ENCODE results near the gene TRMO.
A peak's percentile ranks its signal among the peaks of the same experiment; 100 is the strongest.

The TRMO gene

DNA sequence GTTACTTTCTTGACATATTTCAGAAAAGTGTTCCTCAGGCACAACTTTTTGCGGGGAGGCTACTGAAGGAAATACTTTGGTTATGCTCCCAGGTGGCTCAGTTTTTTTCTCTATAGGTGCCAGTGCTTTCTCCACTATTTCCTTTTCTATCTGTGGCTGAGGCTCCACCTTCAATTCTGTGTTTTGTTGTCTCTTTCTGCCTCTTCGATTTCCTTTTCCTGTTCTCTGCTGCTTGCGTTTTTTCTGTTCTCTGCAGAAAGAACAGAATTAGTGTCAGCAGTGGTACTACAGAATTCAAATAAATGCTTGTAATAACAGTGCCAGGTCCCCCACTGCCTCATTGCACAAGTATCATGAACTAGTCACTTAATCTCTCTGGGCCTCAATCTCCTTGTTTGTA lies 8.7 kb upstream of the TRMO start:
- H3K4me3 ChIP-seq (ENCODE audit: low read depth, low read length): no peak overlapping the region
- in situ Hi-C loops (cut with HindIII; ENCODE audit: low sequenced_read_pairs): no loop called here
- no peak for DNase-seq (ENCODE audit: low read depth)
- TF ChIP-seq, protein P1, sequence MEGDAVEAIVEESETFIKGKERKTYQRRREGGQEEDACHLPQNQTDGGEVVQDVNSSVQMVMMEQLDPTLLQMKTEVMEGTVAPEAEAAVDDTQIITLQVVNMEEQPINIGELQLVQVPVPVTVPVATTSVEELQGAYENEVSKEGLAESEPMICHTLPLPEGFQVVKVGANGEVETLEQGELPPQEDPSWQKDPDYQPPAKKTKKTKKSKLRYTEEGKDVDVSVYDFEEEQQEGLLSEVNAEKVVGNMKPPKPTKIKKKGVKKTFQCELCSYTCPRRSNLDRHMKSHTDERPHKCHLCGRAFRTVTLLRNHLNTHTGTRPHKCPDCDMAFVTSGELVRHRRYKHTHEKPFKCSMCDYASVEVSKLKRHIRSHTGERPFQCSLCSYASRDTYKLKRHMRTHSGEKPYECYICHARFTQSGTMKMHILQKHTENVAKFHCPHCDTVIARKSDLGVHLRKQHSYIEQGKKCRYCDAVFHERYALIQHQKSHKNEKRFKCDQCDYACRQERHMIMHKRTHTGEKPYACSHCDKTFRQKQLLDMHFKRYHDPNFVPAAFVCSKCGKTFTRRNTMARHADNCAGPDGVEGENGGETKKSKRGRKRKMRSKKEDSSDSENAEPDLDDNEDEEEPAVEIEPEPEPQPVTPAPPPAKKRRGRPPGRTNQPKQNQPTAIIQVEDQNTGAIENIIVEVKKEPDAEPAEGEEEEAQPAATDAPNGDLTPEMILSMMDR (IDR thresholded peaks at IDR 0.05; ENCODE audit: low read depth, low read length, missing control alignments): no peak

DNA sequence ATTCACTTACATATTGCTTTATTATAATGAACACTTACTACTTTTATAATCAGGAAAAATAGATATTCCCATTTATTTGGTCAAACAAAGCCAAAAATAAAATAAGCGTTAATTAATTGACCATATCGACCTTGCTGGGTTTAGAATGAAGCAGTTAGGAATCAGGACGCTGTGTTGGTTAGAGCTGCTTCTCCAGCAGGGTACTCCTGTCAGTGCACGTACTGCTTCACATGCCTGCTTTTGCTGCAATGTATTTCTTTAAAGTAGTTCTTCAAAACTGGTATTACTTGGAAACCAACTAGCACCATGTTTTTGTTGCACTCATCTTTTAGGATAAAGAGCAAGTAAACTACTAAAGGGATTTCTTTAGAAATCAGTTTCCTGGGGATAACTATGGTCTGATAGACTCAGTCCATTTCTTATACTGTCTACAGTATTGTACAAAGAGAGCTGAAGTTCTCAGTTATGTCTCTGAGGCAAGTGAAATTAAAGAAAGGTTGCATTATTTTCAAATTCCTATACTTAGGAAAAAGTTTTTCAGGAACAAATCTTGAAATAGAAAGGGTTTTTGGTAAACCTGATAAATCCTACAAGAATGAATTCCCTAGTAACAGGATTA lies 6.8 kb upstream of the TRMO start:
- DNase-seq (ENCODE audit: low read depth): no peak
- no peak overlapping the region for H3K4me3 ChIP-seq (ENCODE audit: low read depth, low read length)
- in situ Hi-C loops (cut with HindIII; ENCODE audit: low sequenced_read_pairs): no loop called here
- TF ChIP-seq, protein P1 (IDR thresholded peaks at IDR 0.05; ENCODE audit: low read depth, low read length, missing control alignments): no peak

DNA sequence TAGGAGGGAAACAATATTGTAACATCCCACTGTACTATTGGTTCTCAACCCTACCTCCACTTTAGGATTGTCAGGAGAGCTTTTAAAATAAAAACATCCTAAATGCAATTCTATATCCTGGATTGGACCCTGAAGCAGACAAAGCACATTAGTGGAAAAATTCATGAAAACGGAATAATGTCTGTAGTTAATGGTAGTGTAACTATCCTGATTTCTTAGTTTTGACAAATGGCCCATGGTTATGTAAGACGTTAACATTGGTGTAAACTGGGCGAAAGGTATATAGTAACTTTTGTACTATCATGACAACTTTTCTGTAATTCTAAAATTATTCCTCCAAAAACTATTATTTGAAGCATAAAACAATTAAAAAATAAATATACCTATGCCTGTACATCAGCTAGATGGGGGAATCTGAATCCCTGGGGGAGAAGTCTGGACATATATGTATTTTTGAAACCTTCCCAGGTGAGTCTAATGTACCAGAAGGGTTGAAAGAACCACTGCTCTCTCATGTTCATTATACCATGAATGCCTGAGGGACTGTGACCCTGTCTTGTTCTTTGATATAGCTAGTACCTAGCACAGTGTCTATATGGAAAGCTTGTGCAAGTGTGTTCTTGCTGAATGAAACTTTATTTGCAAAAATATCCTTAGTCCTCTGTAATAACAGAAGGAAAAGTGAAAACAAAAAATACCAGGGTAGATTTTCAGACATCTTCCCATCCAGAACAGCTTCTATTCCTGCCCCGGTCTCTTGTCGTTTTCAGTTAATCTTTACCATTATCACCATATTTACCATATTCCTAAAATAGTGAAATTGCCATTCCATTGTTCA lies 3.4 kb upstream of the TRMO start:
- no peak overlapping the region for H3K4me3 ChIP-seq (ENCODE audit: low read depth, low read length)
- DNase-seq (ENCODE audit: low read depth): no peak
- in situ Hi-C loops (cut with HindIII; ENCODE audit: low sequenced_read_pairs): no loop called here
- TF ChIP-seq, protein P1 (IDR thresholded peaks at IDR 0.05; ENCODE audit: low read depth, low read length, missing control alignments): no peak

DNA sequence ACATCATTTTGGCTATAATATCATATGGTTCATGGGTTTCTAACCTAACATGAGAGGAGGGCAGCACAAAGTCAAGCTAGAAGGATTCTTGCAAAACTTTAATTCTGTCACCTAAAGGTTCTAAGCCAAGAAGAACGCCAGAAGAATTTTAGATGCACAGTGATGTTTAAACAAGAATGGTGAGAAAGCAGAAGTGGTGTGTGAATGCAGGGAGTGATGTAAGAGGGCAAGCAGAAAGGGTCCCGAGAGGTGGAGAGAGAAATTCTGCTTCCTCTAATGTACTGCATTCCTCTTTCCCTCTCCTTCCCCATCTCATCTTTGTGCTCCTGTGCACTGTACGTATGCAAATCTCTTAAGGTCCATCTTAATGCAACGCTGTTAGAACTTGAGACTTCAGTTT lies 2.1 kb upstream of the TRMO start:
- DNase-seq (ENCODE audit: low read depth): no peak
- TF ChIP-seq, protein P1 (IDR thresholded peaks at IDR 0.05; ENCODE audit: low read depth, low read length, missing control alignments): no peak
- in situ Hi-C loops (cut with HindIII; ENCODE audit: low sequenced_read_pairs): no loop called here
- H3K4me3 ChIP-seq (ENCODE audit: low read depth, low read length): no peak overlapping the region

DNA sequence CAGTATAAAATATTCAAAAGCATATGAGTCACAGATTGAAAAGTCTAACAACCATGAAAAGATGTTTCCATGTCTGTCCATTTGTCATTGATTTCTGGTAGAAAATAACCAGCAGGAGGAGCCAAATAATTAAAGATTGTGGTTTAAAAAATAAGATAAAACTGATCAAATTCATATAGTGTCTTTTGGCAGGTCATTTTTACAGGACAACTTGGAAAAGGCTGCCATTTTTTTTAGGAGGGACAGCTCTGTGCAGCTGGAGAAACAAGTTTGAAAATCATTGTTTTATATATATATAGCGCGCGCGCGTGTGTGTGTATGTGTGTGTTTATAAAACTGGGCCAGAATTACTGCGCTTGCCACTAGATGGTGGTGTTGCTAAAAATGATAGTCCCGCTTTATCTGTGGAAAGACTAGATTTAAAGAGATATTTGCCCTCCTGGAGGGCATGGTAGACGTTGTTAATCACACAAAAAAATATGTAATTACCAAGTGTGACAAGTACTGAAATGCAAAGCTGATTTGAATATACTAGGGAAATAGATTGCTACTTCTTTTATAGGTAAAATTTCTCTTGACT lies 1.3 kb upstream of the TRMO start:
- in situ Hi-C loops (cut with HindIII; ENCODE audit: low sequenced_read_pairs): no loop called here
- DNase-seq (ENCODE audit: low read depth): peak; percentile 61
- TF ChIP-seq, protein P1 (IDR thresholded peaks at IDR 0.05; ENCODE audit: low read depth, low read length, missing control alignments): peak; percentile 79

DNA sequence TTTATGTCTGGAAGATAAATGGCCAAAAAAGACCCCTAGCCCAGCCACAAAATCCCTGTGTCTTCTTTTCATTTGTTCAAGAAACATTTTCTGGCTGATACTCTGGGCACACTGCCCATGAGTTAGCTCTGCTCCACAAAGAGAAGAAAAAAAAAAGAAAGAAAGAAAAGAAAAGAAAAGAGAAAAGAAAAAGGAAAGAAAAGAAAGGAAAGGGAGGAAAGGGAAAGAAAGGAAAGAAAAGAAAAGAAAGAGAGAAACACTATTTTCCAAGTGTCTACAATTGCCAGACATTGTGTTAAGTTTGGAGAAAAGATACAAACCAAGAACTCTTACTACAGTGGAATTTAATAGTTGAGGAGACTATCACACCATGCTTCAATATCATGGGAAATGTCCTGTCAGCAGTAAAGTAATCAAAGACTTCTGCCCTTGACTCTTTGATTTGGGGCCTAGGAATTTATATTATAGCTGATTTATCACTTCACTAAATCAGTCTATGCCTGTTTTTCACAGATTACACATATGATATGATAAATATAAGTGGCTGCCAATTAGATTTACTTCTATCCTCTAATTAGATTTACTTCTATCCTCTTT lies 3.0 kb downstream of the TRMO start:
- no peak for DNase-seq (ENCODE audit: low read depth)
- in situ Hi-C loops (cut with HindIII; ENCODE audit: low sequenced_read_pairs): no loop called here
- no peak overlapping the region for H3K4me3 ChIP-seq (ENCODE audit: low read depth, low read length)
- TF ChIP-seq, protein P1 (IDR thresholded peaks at IDR 0.05; ENCODE audit: low read depth, low read length, missing control alignments): no peak

More for the DNA sequence above, 1.3 kb upstream of the TRMO start:
- peak overlapping the region; percentile 10 for H3K4me3 ChIP-seq (ENCODE audit: low read depth, low read length)

All from astrocyte of the cerebellum (primary cell).